ENCODE results near the gene MAGEB16. TPM values are rescaled to one million over a fixed set of nuclear protein-coding genes. Genes with fewer than 3 reads are reported as not detected.

MAGEB16 gene
- not detected for total RNA-seq

- Histone ChIP-seq H3K36me3 (no peaks in the 10 kb centered on the region), H3K27ac (no peak within 1 kb of the TSS), H3K27me3 (peaks cover 0 to 26% of the 10 kb centered on the region in 2 donors), H3K4me1 (no peaks in the 10 kb centered on the region), H3K9me3 (no peaks in the 10 kb centered on the region), H3K4me3 (no peak within 1 kb of the TSS)
- TF ChIP-seq POLR2AphosphoS5 (IDR thresholded peaks at IDR 0.05) (no peak), CTCF (IDR thresholded peaks at IDR 0.05) (no peak), POLR2A (IDR thresholded peaks at IDR 0.05) (no peak)
- no peak for DNase-seq (ENCODE audit: low spot score in 2 of 2)
- intact Hi-C loops (cut with DNase I; ENCODE audit: low total_unique reads): no loop called here
Measured at GRCh38 chrX:35798042-35798441, at the start of gene MAGEB16. Gene MAGEB16 (plus strand): TSS chrX:35798342. CDS start chrX:35802197, 3,855 bp downstream.

- Histone ChIP-seq H3K4me3 (no peak overlapping the region), H3K36me3 (no peaks in the 10 kb centered on the region), H3K27ac (no peak overlapping the region), H3K9me3 (no peaks in the 10 kb centered on the region), H3K4me1 (no peaks in the 10 kb centered on the region), H3K27me3 (peaks cover 0 to 7% of the 10 kb centered on the region in 2 donors)
- intact Hi-C loops (cut with DNase I; ENCODE audit: low total_unique reads): no loop called here
- DNase-seq (ENCODE audit: low spot score in 2 of 2): no peak
- TF ChIP-seq POLR2AphosphoS5 (IDR thresholded peaks at IDR 0.05): no peak
- TF ChIP-seq CTCF (IDR thresholded peaks at IDR 0.05): no peak
- no peak for TF ChIP-seq POLR2A (IDR thresholded peaks at IDR 0.05)
Measured at GRCh38 chrX:35773958-35774564, 24.1 kb upstream of the MAGEB16 start.

GRCh38 chrX:35785075-35785474 lies 13.1 kb upstream of the MAGEB16 start:
- no peaks in the 10 kb centered on the region for H3K4me1 ChIP-seq
- no peak for TF ChIP-seq POLR2AphosphoS5 (IDR thresholded peaks at IDR 0.05)
- TF ChIP-seq POLR2A (IDR thresholded peaks at IDR 0.05): no peak
- TF ChIP-seq CTCF (IDR thresholded peaks at IDR 0.05): no peak
- H3K27me3 ChIP-seq: peaks cover 0 to 15% of the 10 kb centered on the region in 2 donors
- H3K9me3 ChIP-seq: peaks cover 0 to 9% of the 10 kb centered on the region in 2 donors
- H3K27ac ChIP-seq: no peak overlapping the region
- DNase-seq (ENCODE audit: low spot score in 2 of 2): no peak
- H3K36me3 ChIP-seq: no peaks in the 10 kb centered on the region
- no peak overlapping the region for H3K4me3 ChIP-seq
- intact Hi-C loops (cut with DNase I; ENCODE audit: low total_unique reads): no loop called here

GRCh38 chrX:35786271-35786670 lies 11.9 kb upstream of the MAGEB16 start:
- Histone ChIP-seq H3K9me3 (peaks cover 0 to 9% of the 10 kb centered on the region in 2 donors), H3K27me3 (peaks cover 0 to 10% of the 10 kb centered on the region in 2 donors), H3K27ac (no peak overlapping the region), H3K4me3 (no peak overlapping the region), H3K4me1 (no peaks in the 10 kb centered on the region), H3K36me3 (no peaks in the 10 kb centered on the region)
- no peak for TF ChIP-seq CTCF (IDR thresholded peaks at IDR 0.05)
- no peak for TF ChIP-seq POLR2A (IDR thresholded peaks at IDR 0.05)
- TF ChIP-seq POLR2AphosphoS5 (IDR thresholded peaks at IDR 0.05): no peak
- intact Hi-C loops (cut with DNase I; ENCODE audit: low total_unique reads): no loop called here
- no peak for DNase-seq (ENCODE audit: low spot score in 2 of 2)

GRCh38 chrX:35787867-35788266 lies 10.3 kb upstream of the MAGEB16 start:
- Histone ChIP-seq H3K36me3 (no peaks in the 10 kb centered on the region), H3K4me3 (no peak overlapping the region), H3K4me1 (no peaks in the 10 kb centered on the region), H3K27me3 (peaks cover 0 to 7% of the 10 kb centered on the region in 2 donors), H3K9me3 (peaks cover 0 to 9% of the 10 kb centered on the region in 2 donors), H3K27ac (no peak overlapping the region)
- DNase-seq (ENCODE audit: low spot score in 2 of 2): no peak
- TF ChIP-seq CTCF (IDR thresholded peaks at IDR 0.05) (no peak), POLR2AphosphoS5 (IDR thresholded peaks at IDR 0.05) (no peak), POLR2A (IDR thresholded peaks at IDR 0.05) (no peak)
- intact Hi-C loops (cut with DNase I; ENCODE audit: low total_unique reads): no loop called here

Data from breast epithelium (tissue), 4 donors.